CD4-positive, alpha-beta memory T cell (primary cell): ENCODE measurements around the gene LSM10. TPM values are rescaled to one million over a fixed set of nuclear protein-coding genes. Genes with fewer than 3 reads are reported as not detected.

Source experiments
- CTCF ChIA-PET: fragments of 350-600 bp; sonication (Branson Sonifier 250); formaldehyde crosslinking; loops from one replicate; lab custom pipeline; 2021; ENCODE audit warnings: inconsistent platforms; ENCODE audit not compliant: partially characterized antibody; lab: Charles Lee
- POLR2A ChIA-PET: fragments of 350-600 bp; sonication (Branson Sonifier 250); formaldehyde crosslinking; loops from one replicate; lab custom pipeline; 2021; ENCODE audit not compliant: partially characterized antibody; lab: Charles Lee
- DNase-seq, 5 donors: peaks; one replicate each; pipeline versions ENCODE4 v3.0.0 to v3.0.0-alpha.2; 2020 to 2022; ENCODE audit warnings: mixed read lengths in 1 of 5
- H3K27ac ChIP-seq: one replicate; pipeline ENCODE4 v1.7.0; 2013; ENCODE audit warnings: low read depth, low read length
- H3K27me3 ChIP-seq: 2 replicates; pipeline ENCODE4 v1.7.0; 2013; ENCODE audit warnings: mild to moderate bottlenecking, low read length, moderate library complexity; ENCODE audit not compliant: insufficient read depth
- H3K36me3 ChIP-seq: 2 replicates; pipeline ENCODE4 v1.7.0; 2013; ENCODE audit warnings: mild to moderate bottlenecking, low read length, moderate library complexity; ENCODE audit not compliant: insufficient read depth
- H3K4me1 ChIP-seq: 2 replicates; pipeline ENCODE4 v1.7.0; 2013; ENCODE audit warnings: mild to moderate bottlenecking, low read length, moderate library complexity; ENCODE audit not compliant: insufficient read depth
- H3K4me3 ChIP-seq, 2 donors: one replicate each; pipeline ENCODE4 v1.7.0; 2013; ENCODE audit warnings: low read length in 2 of 2, mild to moderate bottlenecking in 1 of 2
- H3K9me3 ChIP-seq, 2 donors: one replicate each; pipeline ENCODE4 v1.7.0; 2013; ENCODE audit warnings: low read length in 2 of 2, control low read depth in 1 of 2; ENCODE audit not compliant: control insufficient read depth in 1 of 2
- H3K27ac Mint-ChIP-seq, 7 donors: one replicate each; pipeline ENCODE4 v1.8.0; 2020 to 2021; ENCODE audit warnings: mixed read lengths in 7 of 7, mild to moderate bottlenecking in 6 of 7, inconsistent platforms in 3 of 7, moderate library complexity in 3 of 7
- H3K27me3 Mint-ChIP-seq, 2 donors: one replicate each; pipeline ENCODE4 v1.8.0; 2020 to 2021; ENCODE audit warnings: mixed read lengths in 2 of 2
- H3K36me3 Mint-ChIP-seq, 2 donors: one replicate each; pipeline ENCODE4 v1.8.0; 2020 to 2021; ENCODE audit warnings: mixed read lengths in 2 of 2, inconsistent platforms in 1 of 2, mild to moderate bottlenecking in 1 of 2
- H3K4me1 Mint-ChIP-seq, 4 donors: one replicate each; pipeline ENCODE4 v1.8.0; 2020 to 2021; ENCODE audit warnings: mixed read lengths in 4 of 4, mild to moderate bottlenecking in 1 of 4
- H3K4me3 Mint-ChIP-seq, 8 donors: one replicate each; pipeline ENCODE4 v1.8.0; 2020 to 2021; ENCODE audit warnings: mixed read lengths in 8 of 8, mild to moderate bottlenecking in 7 of 8, moderate library complexity in 6 of 8, inconsistent platforms in 3 of 8
- H3K9me3 Mint-ChIP-seq, 8 donors: one replicate each; pipeline ENCODE4 v1.8.0; 2020 to 2021; ENCODE audit warnings: mixed read lengths in 8 of 8, mild to moderate bottlenecking in 5 of 8, inconsistent platforms in 3 of 8, moderate library complexity in 1 of 8
- intact Hi-C: fragments of 100-400 bp; cut with micrococcal nuclease; formaldehyde crosslinking; loops from one replicate; pipeline ENCODE4 v1.15.1; 2023
- polyA plus RNA-seq, 2 donors: library from polyadenylated mRNA; unstranded; fragments of 300-500 nt; fragmentation: Illumina TruSeq; gene quantifications; one replicate each; pipeline ENCODE4 v1.2.3, GENCODE V29; 2021
- total RNA-seq, 2 experiments: library from RNA; stranded (reverse); gene quantifications; one replicate each; pipeline ENCODE4 v1.2.3, GENCODE V29; 2021

The LSM10 gene
- total and polyA plus RNA-seq, 4 experiments from 2014 or later = 51.0 to 187 (median 82.4) TPM

GRCh38 chr1:36382231-36382630, 15.5 kb downstream of the LSM10 start:
- no peak overlapping the region for H3K4me3 ChIP-seq
- H3K9me3 Mint-ChIP-seq = no peaks in the 10 kb centered on the region
- no peak overlapping the region for H3K4me3 Mint-ChIP-seq
- H3K27ac ChIP-seq = no peak overlapping the region
- H3K4me1 Mint-ChIP-seq = peaks cover 52 to 92% (median 70%) of the 10 kb centered on the region in 4 donors
- peak overlapping the region in 6 of 7 donors; percentile 5 to 97 (median 60) for H3K27ac Mint-ChIP-seq
- ChIA-PET POLR2A (interaction anchor here (1.0 to 1.4 kb wide), 3 partner anchors 13 to 37 kb away, joined by 3 to 5 read pairs (median 3); no protein-coding TSS in a partner anchor), CTCF (interaction anchor here (0.9 to 4.8 kb wide), 5 partner anchors 14 to 82 kb away, joined by 3 to 61 read pairs (median 4); partner anchors contain the start of genes LSM10 and SH3D21)
- no peaks in the 10 kb centered on the region for H3K27me3 Mint-ChIP-seq
- intact Hi-C loops = no loop called here
- H3K27me3 ChIP-seq = no peaks in the 10 kb centered on the region
- H3K36me3 Mint-ChIP-seq = peaks cover 5 to 30% of the 10 kb centered on the region in 2 donors
- no peak for DNase-seq
- peaks cover 14% of the 10 kb centered on the region for H3K36me3 ChIP-seq
- H3K9me3 ChIP-seq = no peaks in the 10 kb centered on the region
- H3K4me1 ChIP-seq = peaks cover 80% of the 10 kb centered on the region

DNA sequence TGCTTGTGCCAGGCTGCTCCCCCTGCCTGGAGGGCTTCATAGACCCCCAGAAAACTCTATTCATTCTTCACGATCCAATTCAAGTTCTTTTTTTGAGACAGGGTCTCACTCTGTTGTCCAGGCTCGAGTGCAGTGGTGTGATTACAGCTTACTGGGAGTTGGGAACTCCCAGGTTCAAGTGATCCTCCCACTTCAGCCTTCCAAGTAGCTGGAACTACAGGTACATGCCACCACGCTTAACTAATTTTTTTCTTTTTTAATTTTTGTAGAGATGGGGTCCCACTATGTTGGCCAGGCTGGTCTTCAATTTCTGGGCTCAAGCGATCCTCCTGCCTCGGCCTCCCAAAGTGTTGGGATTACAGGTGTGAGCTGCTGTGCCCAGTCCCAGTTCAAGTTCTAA, 16.3 kb downstream of the LSM10 start:
- H3K4me1 ChIP-seq = peaks cover 79% of the 10 kb centered on the region
- H3K27ac Mint-ChIP-seq = peak overlapping the region; percentile 20 to 97 (median 77)
- H3K27ac ChIP-seq = no peak overlapping the region

DNA sequence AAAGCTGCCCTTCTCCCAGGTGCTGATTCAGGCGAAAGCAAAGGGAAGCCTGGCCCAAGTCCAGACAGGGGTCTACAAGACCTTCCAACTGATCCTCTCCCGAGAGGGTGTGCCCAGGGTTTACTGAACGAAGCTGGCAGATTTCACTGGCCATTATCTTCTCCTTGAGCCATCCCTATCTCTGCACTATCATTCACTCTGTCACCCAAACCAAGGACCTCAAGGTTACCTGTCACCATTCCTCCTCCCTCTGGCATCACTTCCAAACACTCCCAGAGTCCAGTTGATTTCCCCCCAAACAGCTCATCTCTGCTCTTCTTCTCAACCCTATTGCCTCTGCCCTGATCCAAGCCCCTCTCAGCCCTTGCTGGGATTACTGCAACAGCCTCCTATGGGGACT, 16.9 kb downstream of the LSM10 start:
- H3K36me3 Mint-ChIP-seq = peaks cover 5 to 30% of the 10 kb centered on the region in 2 donors
- Histone ChIP-seq H3K9me3 (no peaks in the 10 kb centered on the region), H3K27me3 (no peaks in the 10 kb centered on the region), H3K4me1 (peaks cover 83% of the 10 kb centered on the region), H3K36me3 (peaks cover 14% of the 10 kb centered on the region), H3K4me3 (no peak overlapping the region), H3K27ac (no peak overlapping the region)
- H3K27me3 Mint-ChIP-seq = no peaks in the 10 kb centered on the region
- no peaks in the 10 kb centered on the region for H3K9me3 Mint-ChIP-seq
- intact Hi-C loops = no loop called here
- no peak for DNase-seq
- peak overlapping the region in 1 of 8 donors; percentile 64 for H3K4me3 Mint-ChIP-seq
- POLR2A ChIA-PET = interaction anchor here (1.4 kb wide), 1 partner anchor 14 kb away, joined by 5 read pairs; no protein-coding TSS in a partner anchor
- peak overlapping the region; percentile 66 to 97 (median 77) for H3K27ac Mint-ChIP-seq
- peaks cover 49 to 86% (median 68%) of the 10 kb centered on the region in 4 donors for H3K4me1 Mint-ChIP-seq
- CTCF ChIA-PET = interaction anchor here (2.0 kb wide), 1 partner anchor 38 kb away, joined by 5 read pairs; no protein-coding TSS in a partner anchor

More for the DNA sequence above, 16.3 kb downstream of the LSM10 start:
- peaks cover 14% of the 10 kb centered on the region for H3K36me3 ChIP-seq
- H3K4me3 Mint-ChIP-seq = peak overlapping the region in 3 of 8 donors; percentile 39 to 64 (median 40)
- H3K9me3 ChIP-seq = no peaks in the 10 kb centered on the region
- H3K27me3 ChIP-seq = no peaks in the 10 kb centered on the region
- no peak overlapping the region for H3K4me3 ChIP-seq
- peaks cover 5 to 31% of the 10 kb centered on the region in 2 donors for H3K36me3 Mint-ChIP-seq
- peaks cover 47 to 85% (median 65%) of the 10 kb centered on the region in 4 donors for H3K4me1 Mint-ChIP-seq
- no peaks in the 10 kb centered on the region for H3K27me3 Mint-ChIP-seq
- DNase-seq = no peak
- intact Hi-C loops = no loop called here
- ChIA-PET CTCF (interaction anchor here (4.7 to 4.8 kb wide), 2 partner anchors 14 to 38 kb away, joined by 31 to 61 read pairs; no protein-coding TSS in a partner anchor), POLR2A (interaction anchor here (1.0 to 1.4 kb wide), 3 partner anchors 12 to 36 kb away, joined by 3 to 5 read pairs (median 3); no protein-coding TSS in a partner anchor)
- H3K9me3 Mint-ChIP-seq = no peaks in the 10 kb centered on the region

- H3K9me3 Mint-ChIP-seq = no peaks in the 10 kb centered on the region
- ChIA-PET CTCF (interaction anchor here (1.7 to 3.3 kb wide), 3 partner anchors 11 to 38 kb away, joined by 5 to 12 read pairs (median 9); no protein-coding TSS in a partner anchor), POLR2A (interaction anchor here (3.8 kb wide), 1 partner anchor 17 kb away, joined by 15 read pairs; the partner anchor contains the start of gene LSM10)
- Histone ChIP-seq H3K4me1 (peaks cover 89% of the 10 kb centered on the region), H3K27me3 (no peaks in the 10 kb centered on the region), H3K27ac (no peak overlapping the region), H3K36me3 (peaks cover 14% of the 10 kb centered on the region), H3K9me3 (no peaks in the 10 kb centered on the region), H3K4me3 (no peak overlapping the region)
- H3K27me3 Mint-ChIP-seq = no peaks in the 10 kb centered on the region
- peaks cover 5 to 30% of the 10 kb centered on the region in 2 donors for H3K36me3 Mint-ChIP-seq
- intact Hi-C loops = no loop called here
- DNase-seq = no peak
- H3K4me3 Mint-ChIP-seq = peak overlapping the region in 3 of 8 donors; percentile 21 to 36 (median 23)
- H3K27ac Mint-ChIP-seq = peak overlapping the region; percentile 31 to 94 (median 71)
- peaks cover 49 to 90% (median 71%) of the 10 kb centered on the region in 4 donors for H3K4me1 Mint-ChIP-seq
Observed at GRCh38 chr1:36380143-36380619, 17.5 kb downstream of the LSM10 start.

DNA sequence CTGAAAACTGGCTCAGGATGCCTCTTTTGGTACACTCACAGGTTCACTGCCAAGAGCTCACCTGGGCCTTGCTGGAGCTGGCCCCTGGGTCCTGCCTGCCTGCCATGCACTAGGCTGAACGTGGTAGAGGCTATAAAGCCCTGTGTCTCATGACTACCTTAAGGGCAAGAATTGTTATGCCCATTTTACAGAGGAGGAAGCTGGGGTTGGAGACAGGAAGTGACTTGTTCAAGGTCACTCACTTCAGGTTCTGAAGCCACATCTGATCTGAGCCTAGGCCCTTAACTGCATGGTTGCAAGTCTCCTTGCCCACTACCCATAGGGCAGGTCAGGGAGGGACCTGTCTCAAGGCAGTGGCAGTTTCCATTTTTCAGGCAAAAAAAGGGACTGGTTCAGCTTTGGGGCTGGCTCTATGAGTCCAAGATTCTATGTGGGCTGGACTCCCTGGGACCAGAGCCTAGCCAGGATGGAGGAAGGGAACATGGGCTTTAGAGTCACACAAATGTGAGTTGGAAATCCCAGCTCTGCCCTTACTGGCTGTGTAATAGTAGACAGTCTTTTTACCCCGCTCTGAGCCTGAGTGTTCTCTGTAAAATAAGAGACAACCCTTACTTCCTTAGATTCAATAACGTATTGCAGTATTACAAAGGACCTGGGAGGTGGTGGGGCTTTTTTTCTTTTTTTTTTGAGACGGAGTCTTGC, 19.8 kb downstream of the LSM10 start:
- DNase-seq = no peak

GRCh38 chr1:36372617-36373016, 25.1 kb downstream of the LSM10 start:
- no peak overlapping the region for H3K4me3 Mint-ChIP-seq
- DNase-seq = no peak
- H3K36me3 Mint-ChIP-seq = peaks cover 0 to 19% of the 10 kb centered on the region in 2 donors
- no peaks in the 10 kb centered on the region for H3K9me3 Mint-ChIP-seq
- ChIA-PET POLR2A (no interaction called here), CTCF (interaction anchor here (1.2 to 1.8 kb wide), 3 partner anchors 14 to 223 kb away, joined by 3 to 4 read pairs (median 3); no protein-coding TSS in a partner anchor)
- H3K27me3 Mint-ChIP-seq = no peaks in the 10 kb centered on the region
- peak overlapping the region in 5 of 7 donors; percentile 43 to 91 (median 72) for H3K27ac Mint-ChIP-seq
- Histone ChIP-seq H3K27me3 (no peaks in the 10 kb centered on the region), H3K4me1 (peaks cover 78% of the 10 kb centered on the region), H3K9me3 (no peaks in the 10 kb centered on the region), H3K36me3 (no peaks in the 10 kb centered on the region), H3K4me3 (no peak overlapping the region), H3K27ac (peak overlapping the region; percentile 77)
- intact Hi-C loops = no loop called here
- peaks cover 46 to 77% (median 62%) of the 10 kb centered on the region in 4 donors for H3K4me1 Mint-ChIP-seq

More for the DNA sequence above, 19.8 kb downstream of the LSM10 start:
- H3K4me1 ChIP-seq = peaks cover 92% of the 10 kb centered on the region
- POLR2A ChIA-PET = interaction anchor here (2.4 to 3.8 kb wide), 3 partner anchors 9 to 19 kb away, joined by 8 to 28 read pairs (median 15); partner anchors contain the start of gene LSM10
- Mint-ChIP-seq H3K4me1 (peaks cover 53 to 91% (median 71%) of the 10 kb centered on the region in 4 donors), H3K27ac (peak overlapping the region; percentile 80 to 94 (median 86)), H3K4me3 (peak overlapping the region in 7 of 8 donors; percentile 6 to 65 (median 47)), H3K27me3 (no peaks in the 10 kb centered on the region), H3K36me3 (peaks cover 5 to 26% of the 10 kb centered on the region in 2 donors), H3K9me3 (no peaks in the 10 kb centered on the region)
- peak overlapping the region; percentile 41 for H3K27ac ChIP-seq
- H3K4me3 ChIP-seq = no peak overlapping the region
- peaks cover 14% of the 10 kb centered on the region for H3K36me3 ChIP-seq
- intact Hi-C loops = no loop called here
- CTCF ChIA-PET = interaction anchor here (1.7 to 3.3 kb wide), 3 partner anchors 9 to 11 kb away, joined by 4 to 12 read pairs (median 9); no protein-coding TSS in a partner anchor
- no peaks in the 10 kb centered on the region for H3K9me3 ChIP-seq
- no peaks in the 10 kb centered on the region for H3K27me3 ChIP-seq
